Fibroblast of skin of left quadriceps (primary cell): ENCODE results near the gene RIMKLB.
"Not testable (repeated sequence)": the region's sequence is repeated elsewhere in the genome, so short reads cannot be mapped to it uniquely, and the experiment has no call there.

ENCODE experiments used
- DNase-seq, 2 experiments: peaks; one replicate each; pipeline ENCODE4 v3.0.0-alpha.2; 2013; ENCODE audit warnings: low read depth in 2 of 2

RIMKLB gene

DNA sequence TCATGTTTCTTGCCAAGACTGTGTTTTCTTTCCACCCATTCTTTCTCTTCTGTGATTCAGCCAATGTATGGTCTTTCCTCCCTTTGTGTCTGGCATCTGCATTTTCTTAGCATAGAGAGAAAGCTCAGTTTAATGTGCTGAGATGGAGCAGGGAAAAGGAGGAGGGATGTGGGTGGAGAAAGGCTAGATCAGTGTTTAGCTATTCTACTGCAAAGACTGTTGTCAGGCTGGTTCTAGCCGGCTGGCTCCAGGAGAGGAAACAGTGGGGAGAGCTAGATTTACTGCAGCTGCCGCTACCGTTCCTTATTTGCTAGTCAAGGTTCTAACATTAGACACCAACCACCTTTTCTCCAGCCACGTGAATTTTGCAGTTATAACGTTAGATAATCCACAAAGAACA, 5.2 kb upstream of the RIMKLB start:
- peak in 1 of 2 experiments; percentile 42 for DNase-seq

DNA sequence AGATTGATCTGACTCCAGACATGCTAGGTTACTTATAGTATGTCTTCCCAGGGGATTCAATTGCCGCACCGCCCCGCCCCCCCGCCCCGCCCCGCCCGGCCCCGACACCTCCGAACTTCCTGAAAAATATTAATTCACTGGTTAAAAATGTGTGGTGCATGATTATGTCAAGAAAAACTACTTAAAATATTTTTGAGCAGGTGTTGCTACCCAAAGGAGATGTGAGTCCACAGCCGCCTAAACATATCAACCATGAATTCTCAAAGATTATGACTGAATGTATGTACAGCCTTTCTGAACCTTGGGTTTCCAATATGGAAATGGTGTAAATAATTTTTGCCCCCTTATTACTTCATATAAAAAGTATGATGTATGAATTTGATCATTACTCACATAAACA, 2.7 kb upstream of the RIMKLB start:
- DNase-seq = no peak

DNA sequence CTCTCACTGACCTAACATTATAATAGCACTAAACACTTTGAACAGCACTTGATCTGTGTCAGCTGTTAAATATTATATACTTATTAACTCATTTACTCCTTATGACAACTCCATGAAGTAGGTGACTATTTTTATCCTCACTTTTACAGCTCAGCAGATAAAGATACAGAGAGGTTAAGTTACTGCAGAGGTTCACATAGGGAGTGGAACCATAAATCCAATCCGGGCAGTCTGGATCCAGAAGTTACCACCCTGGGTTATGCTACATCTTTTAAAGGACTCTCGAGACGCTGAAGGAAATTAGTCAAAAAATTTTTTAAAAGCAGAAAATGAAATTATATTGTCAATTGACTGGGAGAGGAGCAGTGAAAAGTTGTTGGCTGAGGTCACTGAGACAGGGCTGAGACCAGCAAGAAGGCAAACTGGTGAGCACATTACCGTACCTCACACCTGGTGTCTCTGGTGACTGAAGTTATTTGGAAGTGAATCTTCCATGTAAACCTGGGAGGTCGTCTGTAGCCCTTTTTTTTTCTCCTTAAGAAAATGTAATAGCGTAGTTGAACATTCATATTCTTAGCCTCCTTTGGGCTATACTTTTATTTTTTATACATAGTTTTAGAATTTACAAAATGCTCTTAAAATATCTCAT, 1.2 kb upstream of the RIMKLB start:
- DNase-seq = no peak

DNA sequence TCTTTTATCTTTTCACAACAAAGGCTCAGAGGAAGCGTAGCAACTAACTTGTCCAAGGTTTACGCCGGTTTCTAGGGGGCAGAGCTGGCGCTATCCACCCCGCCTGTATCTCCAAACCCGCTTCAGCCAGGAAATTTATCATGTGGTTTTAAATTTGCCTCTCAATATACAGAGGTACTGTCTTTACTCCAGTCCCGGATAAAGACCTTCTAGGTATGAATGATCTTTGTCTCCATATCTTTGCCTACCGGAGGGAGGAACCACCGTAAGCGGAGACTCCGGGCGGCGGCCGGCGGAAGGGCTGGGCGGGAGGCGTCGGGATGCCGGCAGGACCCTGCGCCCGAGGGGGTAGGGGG, 693 bp upstream of the RIMKLB start:
- no peak for DNase-seq

DNA sequence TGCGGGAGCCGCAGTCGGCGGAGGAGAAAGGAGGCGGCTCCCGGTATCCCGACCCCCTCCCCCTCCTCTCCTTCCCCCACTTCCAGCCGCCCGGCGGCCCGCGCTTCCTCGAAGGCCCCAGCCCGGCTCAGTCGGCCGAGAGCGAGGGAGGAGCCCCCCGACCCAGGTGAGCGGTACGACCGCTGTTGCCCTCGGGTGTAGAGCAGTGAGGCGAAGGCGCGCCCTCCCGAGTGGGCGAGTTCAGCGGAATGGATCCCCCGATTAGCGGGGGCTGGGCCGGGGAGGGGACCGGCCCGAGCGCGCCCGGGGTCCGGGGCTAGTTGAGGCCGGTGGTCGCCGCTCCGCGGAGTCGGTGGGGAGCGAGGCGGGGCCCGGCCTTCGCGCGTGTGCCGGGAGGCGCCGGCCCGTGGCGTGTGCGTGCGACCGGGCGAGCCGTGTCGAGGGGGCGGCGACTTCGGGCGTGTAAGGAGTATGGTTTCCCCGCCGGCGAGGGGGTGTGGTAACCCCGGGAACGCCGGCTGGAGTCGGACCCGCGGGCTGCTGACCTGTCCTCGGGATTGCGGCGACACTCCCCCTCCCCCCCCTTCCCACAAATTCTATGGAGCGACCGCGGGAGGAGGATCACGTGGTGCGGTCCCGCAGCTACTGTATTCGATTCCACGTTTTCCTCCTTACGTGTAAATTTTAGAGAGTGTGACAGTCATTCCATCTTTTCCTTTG, 501 bp downstream of the RIMKLB start:
- DNase-seq = no peak

DNA sequence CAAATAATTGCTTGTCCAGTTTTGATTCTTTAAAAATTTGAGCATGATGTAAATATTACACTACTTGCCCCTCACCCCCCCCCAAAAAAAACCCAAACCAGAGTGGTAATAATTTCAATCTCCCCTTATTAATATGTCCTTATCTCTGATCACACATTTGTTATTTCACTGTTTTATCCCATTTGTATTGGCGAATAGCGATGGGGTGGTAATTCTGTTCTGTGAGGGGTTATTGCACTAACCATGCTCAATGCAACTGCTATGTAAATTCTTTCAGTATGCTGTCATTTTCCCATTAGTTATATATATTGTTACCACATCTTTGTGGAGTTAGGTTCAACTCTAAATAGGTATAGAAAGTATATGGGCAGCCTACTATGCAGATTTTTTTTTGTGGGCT, 1.1 kb downstream of the RIMKLB start:
- DNase-seq = no peak

DNA sequence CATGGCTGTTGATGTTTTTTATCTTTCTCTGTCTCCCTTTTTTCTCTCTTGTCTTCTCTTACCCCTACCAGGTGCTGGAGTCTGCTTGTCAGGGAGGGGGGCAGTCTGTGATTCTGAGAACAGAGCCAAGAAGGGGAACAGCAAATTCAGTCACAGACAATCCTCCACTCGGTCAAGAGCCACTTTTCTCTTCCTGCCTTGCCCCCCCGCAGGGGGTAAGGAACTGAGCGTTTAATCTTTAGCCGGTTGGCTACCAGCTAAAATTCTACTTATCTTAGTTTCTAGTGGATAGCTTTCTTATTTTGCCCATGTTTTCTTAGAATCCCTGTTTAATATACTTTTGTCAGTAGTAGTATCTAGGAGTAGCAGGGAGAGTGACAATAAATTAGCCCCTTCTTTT, 1.9 kb downstream of the RIMKLB start:
- no peak for DNase-seq

DNA sequence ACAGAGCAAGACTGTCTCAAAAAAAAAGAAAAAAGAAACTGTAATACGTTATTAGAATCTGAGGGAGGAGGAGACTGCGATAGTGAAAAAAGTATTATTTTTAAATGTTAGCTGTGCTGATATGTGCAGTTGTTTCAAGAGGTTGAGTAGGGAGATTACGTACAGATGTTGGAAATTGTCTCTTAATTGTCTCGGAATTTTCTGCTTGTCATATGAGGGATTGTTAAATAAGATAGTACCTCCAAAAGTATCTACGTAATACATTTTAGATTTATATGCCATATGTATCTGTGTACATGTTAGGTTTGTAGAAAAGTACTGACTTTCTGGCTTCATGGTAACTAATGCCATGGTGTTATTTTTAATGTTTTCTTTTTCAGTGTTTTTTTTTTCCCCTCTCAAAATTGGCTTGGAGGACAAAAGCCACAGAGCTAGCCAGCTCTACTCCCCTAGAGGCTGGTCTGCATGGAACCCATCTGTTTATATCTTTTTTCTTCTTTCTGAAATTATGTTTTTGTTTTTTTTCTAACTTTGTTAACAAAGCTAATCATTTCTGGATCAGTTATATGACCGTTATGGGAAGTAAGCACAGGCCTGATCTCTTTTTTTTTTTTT, 3.4 kb downstream of the RIMKLB start:
- DNase-seq = no peak

DNA sequence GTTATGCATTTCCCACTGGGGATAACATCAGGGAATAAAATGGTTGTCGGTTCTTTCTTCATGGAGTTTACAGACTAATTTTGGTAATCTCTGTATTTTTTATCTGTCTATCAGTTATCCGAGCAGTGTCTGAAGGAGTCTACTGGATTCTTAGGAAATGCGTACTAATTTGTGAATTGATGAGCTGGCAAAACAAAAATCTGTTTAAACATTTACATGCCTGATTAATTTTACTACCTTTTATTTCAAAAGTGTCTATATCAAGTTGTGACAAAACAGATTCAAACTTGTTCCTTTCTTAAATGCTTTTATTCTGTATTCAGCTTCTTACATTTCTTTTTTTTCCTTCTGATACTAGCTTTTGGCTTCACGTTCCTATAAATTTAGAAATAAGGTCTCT, 4.4 kb downstream of the RIMKLB start:
- no peak for DNase-seq

DNA sequence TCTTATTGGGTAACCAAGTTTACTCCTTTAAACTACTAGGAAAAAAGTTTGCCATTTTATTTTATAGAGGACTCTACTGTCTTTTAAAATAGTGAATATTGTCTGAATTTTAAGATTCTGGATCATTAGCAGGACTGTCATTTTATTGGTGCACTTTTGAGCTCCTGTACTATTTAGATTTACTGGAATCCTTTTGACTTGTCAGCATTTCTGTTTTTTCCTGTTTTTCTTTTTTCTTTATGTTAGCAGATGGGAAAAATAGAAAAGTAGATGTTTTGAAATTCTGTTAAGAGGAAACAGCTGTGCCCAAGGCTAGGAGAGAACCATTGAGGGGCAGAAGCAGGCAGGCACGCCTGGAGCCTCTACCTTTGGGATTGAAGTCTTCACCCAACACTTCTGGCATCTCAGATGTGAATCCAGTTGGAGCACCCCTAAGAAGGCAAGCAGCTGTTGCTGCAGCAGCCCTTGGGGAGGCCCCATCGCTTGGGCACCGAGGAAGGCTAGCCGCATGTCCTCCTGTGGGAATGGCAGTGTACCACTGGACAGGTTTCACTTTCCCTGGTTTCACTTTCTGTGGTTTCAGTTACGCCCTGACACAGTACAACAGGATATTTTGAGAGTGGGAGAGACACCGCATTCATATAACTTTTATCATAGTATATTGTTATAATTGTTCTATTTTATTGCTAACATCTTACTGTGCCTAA, 11.5 kb downstream of the RIMKLB start:
- no peak for DNase-seq

DNA sequence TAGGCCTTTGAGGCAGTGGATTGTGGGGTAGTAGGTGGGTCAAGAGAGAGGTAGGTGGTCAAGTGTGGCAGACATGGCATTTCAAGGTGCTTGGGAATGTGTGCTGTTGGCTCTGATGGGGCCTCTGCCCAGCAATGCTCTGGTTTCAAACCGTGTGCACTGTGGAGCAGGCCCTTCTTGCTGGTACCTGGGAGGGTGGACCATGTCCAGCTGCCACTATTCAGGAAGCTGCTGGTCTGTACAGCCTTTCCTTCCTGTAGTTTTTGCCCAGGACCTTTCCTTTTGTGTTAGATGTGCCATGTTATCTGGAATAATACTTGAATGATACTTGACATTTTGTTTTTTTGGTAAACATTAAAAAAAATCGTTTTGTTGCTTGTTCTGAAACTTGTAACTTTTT, 14.8 kb downstream of the RIMKLB start:
- no peak for DNase-seq

DNA sequence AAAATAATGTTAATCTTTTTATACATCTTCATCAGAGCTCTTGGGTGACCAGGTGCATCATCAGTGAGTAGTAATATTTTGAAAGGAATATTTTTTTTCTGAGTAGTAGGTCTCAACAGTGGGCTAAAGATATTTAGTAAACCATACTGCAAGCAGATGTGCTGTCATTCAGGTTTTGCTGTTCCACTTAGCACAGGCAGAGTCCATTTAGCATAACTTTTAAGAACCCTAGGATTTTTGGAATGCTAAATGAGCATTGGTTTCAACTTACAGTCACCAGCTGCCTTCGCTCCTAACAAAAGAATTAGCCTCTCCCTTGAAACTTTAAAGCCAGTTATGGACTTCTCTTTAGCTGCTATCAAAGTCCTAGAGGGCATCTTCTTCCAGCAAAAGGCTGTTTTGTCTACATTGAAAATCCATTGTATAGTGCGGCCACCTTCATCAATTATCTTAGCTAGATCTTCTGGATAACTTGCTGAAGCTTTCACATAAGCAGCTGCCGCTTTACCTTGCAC, 24.6 kb downstream of the RIMKLB start:
- no peak for DNase-seq

DNA sequence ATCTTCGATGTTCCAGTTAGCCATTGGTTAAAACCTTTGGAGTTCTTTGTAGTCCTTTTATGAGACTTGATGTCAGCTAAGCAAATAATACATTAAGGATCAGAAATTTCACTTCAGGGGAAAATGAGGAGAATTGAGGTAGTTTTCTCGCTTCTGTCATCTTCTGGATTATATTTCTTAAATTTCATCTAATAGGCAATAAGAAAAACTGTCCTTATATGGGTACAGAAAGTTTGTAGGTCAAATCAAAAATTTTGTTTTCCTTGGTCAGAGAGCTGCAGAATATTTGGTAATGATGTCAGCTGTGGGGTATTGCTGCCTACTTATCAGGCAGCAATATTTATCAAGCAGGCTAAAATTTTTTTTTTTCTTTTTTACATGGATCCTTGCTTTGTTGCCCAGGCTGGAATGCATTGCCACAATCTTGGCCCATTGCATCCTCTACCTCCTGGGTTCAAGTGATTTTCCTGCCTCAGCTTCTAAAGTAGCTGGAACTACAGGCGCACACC, 37.1 kb downstream of the RIMKLB start:
- DNase-seq = no peak

DNA sequence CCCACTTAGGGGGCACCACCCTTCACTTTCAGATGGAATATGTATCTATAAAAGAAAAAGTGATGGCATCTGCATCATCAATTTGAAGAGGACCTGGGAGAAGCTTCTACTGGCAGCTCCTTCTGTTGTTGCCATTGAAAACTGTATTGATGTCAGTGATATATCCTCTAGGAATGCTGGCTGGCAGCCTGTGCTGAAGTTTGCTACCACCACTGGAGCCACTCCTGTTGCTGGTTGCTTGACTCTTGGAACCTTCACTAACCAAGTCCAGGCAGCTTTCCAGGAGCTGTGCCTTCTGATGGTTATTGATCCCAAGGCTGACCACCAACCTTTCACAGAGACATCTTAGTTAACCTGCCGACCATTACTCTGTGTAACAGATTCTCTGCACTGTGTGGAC, 44.7 kb downstream of the RIMKLB start:
- peak; percentile 2 to 8 for DNase-seq

DNA sequence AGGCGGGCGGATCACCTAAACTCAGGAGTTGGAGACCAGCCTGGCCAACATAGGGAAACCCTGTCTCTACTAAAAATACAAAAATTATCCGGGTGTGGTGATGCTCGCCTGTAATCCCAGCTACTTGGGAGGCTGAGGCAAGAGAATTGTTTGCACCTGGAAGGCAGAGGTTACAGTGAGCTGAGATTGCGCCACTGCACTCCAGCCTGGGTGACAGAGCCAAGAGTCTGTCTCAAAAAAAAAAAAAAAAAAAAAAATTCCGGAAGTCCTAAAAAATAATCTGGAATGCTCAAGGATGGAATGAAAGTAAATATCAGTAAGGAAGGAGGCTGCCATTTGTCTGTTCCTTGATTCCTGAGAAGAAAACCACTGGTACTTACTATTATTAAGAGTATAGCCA, 45.3 kb downstream of the RIMKLB start:
- not testable (repeated sequence) for DNase-seq

DNA sequence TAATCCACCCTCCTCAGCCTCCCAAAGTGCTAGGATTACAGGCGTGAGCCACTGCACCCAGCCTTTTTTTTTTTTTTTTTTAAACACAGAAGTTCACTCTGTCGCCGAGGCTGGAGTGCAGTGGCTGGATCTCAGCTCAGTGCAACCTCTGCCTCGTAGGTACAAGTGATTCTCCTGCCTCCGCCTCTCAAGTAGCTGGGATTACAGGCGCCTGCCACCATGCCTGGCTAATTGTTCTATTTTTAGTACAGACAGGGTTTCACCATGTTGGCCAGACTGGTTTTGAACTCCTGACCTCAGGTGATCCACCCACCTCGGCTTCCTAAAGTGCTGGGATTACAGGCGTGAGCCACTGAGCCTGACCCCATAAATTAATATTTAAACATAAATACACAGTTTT, 47.8 kb downstream of the RIMKLB start:
- not testable (repeated sequence) for DNase-seq

DNA sequence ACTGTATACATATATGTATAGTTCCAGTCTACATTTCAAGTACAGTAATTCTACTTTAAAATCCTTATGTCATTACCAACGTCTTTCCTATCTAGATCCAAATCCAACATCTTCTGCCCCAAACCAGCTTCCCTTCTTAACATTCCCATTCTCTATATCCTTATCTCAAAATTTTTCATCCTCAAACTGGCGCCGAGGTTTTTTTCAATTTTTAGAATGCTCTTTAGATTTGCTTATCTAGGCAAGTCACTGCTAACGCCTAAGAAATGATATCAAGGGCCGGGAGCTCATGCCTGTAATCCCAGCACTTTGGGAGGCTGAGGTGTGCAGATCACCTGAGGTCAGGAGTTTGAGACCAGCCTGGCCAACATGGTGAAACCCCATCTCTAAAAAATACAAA, 48.3 kb downstream of the RIMKLB start:
- no peak for DNase-seq

DNA sequence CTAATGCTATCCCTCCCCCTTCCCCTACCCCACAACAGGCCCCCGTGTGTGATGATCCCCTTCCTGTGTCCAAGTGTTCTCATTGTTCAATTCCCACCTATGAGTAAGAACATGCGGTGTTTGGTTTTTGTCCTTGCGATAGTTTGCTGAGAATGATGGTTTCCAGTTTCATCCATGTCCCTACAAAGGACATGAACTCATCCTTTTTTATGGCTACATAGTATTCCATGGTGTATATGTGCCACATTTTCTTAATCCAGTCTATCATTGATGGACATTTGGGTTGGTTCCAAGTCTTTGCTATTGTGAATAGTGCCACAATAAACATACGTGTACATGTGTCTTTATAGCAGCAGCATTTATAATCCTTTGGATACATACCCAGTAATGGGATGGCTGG, 62.3 kb downstream of the RIMKLB start:
- not testable (repeated sequence) for DNase-seq

DNA sequence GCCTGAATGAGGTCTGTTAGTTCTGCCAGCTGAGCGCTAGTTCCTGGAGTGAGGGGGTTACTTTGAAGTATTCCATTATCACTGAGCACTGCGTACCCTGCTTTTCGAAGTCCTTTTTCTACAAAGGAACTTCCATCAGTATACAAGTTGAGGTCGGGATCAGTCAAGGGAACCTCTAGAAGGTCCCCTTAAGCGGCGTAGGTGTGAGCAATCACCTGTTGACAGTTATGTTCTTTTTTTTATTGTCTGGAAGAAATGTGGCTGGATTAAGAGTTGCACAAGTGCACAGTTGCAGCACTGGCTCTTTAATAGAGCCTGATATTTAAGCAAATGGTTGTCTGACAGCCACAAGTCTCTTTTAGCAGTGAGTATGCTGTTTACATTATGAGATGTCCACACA, 64.9 kb downstream of the RIMKLB start:
- DNase-seq = not testable (repeated sequence)

DNA sequence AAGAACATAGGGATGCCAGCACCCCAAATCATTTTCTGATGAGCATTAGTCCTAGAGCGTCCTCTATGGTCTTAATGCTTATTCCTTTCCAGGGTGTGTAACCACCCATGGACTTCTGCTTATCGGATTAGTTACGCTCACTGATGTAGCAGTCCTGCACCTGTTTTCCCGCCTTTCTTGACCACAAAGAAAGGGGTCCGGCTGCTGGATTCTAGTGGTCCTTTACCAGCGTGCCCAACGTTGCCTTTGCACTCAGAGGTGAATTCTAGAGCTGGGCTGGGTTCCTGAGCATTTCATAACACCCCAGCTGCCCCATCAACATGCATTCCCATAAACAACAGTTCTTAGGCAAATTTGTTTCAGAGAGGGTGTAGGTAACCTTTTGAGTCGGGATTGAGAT, 68.3 kb downstream of the RIMKLB start:
- not testable (repeated sequence) for DNase-seq

DNA sequence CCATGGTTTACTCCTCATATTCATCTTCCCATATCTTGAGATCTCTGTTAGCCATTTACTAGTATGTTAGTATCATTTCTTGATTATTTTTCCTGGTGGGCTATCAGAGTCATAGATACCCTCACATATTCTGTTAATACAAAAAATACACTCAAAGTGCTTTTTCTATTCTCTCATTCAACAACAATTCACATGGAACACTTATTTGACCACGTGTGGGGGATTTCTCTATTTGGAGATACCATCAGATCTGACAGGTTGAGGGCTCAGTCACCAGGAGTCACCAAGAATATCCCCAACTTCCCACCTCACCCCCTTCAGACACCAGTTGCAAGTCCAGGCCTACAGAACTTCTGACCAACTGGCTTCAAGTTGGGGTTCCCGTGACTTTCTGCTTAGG, 72.7 kb downstream of the RIMKLB start:
- DNase-seq = no peak

DNA sequence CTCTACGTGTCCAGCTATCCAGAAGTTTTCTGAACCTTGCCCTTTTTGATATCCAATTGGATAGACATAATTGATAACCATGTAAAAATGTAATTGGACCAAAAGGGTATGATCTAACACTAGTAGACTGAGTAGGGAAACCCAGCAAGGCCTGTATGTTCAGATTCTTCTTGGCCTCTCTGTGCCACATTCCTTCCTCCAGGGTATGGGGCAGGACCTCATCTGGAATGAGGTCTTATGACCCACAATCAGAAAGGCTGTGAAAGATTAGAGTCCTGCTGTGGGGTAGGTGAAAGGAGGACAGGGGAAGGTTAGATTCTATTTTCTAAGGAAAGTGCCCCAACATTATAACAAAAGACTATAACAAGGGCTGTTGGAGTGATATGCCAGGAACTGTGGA, 73.3 kb downstream of the RIMKLB start:
- DNase-seq = no peak
